ENCODE results near the gene ARHGAP26.

DNA sequence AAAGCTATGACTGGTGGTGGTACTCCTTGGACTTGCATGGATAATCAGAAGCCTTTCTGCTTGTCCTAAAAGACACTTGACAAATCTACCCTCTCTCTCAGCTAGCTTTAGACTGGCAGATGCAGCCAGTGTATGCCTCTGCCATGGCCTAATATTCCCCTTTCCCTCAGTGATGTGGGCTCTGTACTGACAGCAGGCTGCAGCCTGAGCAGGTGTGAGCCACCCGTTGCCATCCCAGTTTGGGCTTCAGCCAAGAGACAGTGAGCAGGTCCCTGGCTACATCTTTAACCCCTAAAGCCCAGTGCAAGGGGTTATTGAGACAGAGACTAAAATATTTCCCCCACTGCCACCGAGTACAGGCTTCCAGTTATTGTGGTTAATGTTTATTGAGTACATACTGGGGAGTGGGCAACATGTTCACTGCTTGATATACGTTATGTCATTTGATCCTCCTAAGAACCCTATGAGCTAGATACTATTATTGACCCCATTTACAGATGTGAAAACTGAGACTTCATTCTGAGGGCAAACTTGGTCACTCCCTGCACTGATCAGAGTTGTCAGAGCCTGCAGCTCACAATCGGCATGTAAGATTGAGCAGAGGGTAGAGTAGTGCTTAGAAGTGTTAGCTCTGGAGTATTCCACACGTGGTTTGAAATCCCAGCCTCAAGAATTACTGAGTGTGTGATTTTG lies 254.2 kb downstream of the ARHGAP26 start:
- TF ChIP-seq, protein P1, sequence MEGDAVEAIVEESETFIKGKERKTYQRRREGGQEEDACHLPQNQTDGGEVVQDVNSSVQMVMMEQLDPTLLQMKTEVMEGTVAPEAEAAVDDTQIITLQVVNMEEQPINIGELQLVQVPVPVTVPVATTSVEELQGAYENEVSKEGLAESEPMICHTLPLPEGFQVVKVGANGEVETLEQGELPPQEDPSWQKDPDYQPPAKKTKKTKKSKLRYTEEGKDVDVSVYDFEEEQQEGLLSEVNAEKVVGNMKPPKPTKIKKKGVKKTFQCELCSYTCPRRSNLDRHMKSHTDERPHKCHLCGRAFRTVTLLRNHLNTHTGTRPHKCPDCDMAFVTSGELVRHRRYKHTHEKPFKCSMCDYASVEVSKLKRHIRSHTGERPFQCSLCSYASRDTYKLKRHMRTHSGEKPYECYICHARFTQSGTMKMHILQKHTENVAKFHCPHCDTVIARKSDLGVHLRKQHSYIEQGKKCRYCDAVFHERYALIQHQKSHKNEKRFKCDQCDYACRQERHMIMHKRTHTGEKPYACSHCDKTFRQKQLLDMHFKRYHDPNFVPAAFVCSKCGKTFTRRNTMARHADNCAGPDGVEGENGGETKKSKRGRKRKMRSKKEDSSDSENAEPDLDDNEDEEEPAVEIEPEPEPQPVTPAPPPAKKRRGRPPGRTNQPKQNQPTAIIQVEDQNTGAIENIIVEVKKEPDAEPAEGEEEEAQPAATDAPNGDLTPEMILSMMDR (IDR thresholded peaks at IDR 0.05), result no peak
- TF ChIP-seq POLR2AphosphoS5 (IDR thresholded peaks at IDR 0.05; ENCODE audit: low read depth, low read length) (no peak), SIN3A (IDR thresholded peaks at IDR 0.05; ENCODE audit: borderline replicate concordance, insufficient read depth, low read depth, low read length) (no peak)
